K562 (cell line): ENCODE data around the gene GCC1. TPM values are rescaled to one million over a fixed set of nuclear protein-coding genes. Genes with fewer than 3 reads are reported as not detected.

Experiments used
- BCLAF1 ChIP-seq, 2 experiments: fragments of 450-650 bp in 1 of 2; IDR thresholded peaks; 2 replicates each; pipeline ENCODE4 v1.6.1; 2011 to 2017; ENCODE audit warnings: low read depth in 2 of 2, antibody characterized with exemption in 1 of 2, borderline replicate concordance in 1 of 2, low read length in 1 of 2, mild to moderate bottlenecking in 1 of 2, mixed read lengths in 1 of 2; ENCODE audit not compliant: control insufficient read depth in 1 of 2
- MED1 ChIP-seq: sonication (generic); formaldehyde crosslinking; IDR thresholded peaks from 2 replicates; pipeline ENCODE4 v1.8.1; 2023; ENCODE audit warnings: missing genetic modification reagents, borderline replicate concordance
- POLR2G ChIP-seq: fragments of 200-400 bp; formaldehyde crosslinking; IDR thresholded peaks from 2 replicates; pipeline ENCODE4 v1.6.1; 2017; ENCODE audit warnings: low read depth, mild to moderate bottlenecking, antibody characterized with exemption, low read length, moderate library complexity
- SAFB ChIP-seq: fragments of 200-400 bp; formaldehyde crosslinking; IDR thresholded peaks from 2 replicates; pipeline ENCODE4 v1.6.1; 2017; ENCODE audit warnings: low read depth, low read length, borderline replicate concordance
- XRCC5 ChIP-seq: fragments of 200-400 bp; formaldehyde crosslinking; IDR thresholded peaks from 2 replicates; pipeline ENCODE4 v1.6.1; 2017; ENCODE audit warnings: low read depth, mild to moderate bottlenecking, low read length
- ZBTB17 ChIP-seq: fragments of 450-650 bp; formaldehyde crosslinking; IDR thresholded peaks from 2 replicates; pipeline ENCODE4 v1.4.0; 2020; ENCODE audit warnings: mild to moderate bottlenecking
- ZBTB40 ChIP-seq, 2 experiments: fragments of 450-650 bp in 1 of 2; sonication (generic) in 1 of 2; formaldehyde crosslinking in 1 of 2; IDR thresholded peaks; 2 replicates each; pipeline versions ENCODE4 v1.7.1 to v1.9.0; 2016 to 2022; ENCODE audit warnings: inconsistent platforms in 1 of 2, mild to moderate bottlenecking in 1 of 2, missing genetic modification reagents in 1 of 2
- ZNF444 ChIP-seq: fragments of 250-450 bp; sonication (Bioruptor Pico); IDR thresholded peaks from 2 replicates; pipeline ENCODE4 v1.4.0; 2020; ENCODE audit warnings: mild to moderate bottlenecking, moderate library complexity
- ZNF77 ChIP-seq: fragments of 250-450 bp; sonication (Bioruptor Pico); IDR thresholded peaks from 2 replicates; pipeline ENCODE4 v1.5.0; 2020
- polyA plus RNA-seq, 8 experiments: library from polyadenylated mRNA; depleted of rRNA in 4 of 8; stranded (reverse) in 5 of 8; unstranded in 3 of 8; fragments of >200 nt; fragmentation: Nextera tagmentation in 2 of 8; fragmentation: Illumina TruSeq in 1 of 8; extraction: Ambion mirVana in 2 of 8; extraction: Trizol in 1 of 8; gene quantifications; 2 replicates each; pipeline versions ENCODE4 v1.2.1 to v1.2.3, GENCODE V29; 2011 to 2014; ENCODE audit warnings: inconsistent platforms in 1 of 8, missing spikeins in 1 of 8
- total RNA-seq, 7 experiments: library from RNA; depleted of rRNA in 6 of 7; stranded (reverse); fragments of >200 nt in 6 of 7; fragmentation: Illumina TruSeq in 2 of 7; extraction: Trizol in 2 of 7; gene quantifications; 2 replicates each; pipeline versions ENCODE4 v1.2.1 to v1.2.3, GENCODE V29; 2011 to 2021; ENCODE audit warnings: low replicate concordance in 1 of 7
- TF ChIP-seq, protein P1 (sequence below): fragments of 200-800 bp; sonication (Bioruptor generic); IDR thresholded peaks from 2 replicates; pipeline ENCODE4 v1.6.1; 2017; ENCODE audit warnings: missing genetic modification characterization, missing compliant biosample characterization

The GCC1 gene
- total and polyA plus RNA-seq, 9 of the 15 experiments (the other 6 are each of a cell fraction or from before 2014, with no cell fraction given) = 1.9 to 19.8 (median 10.9) TPM

- TF ChIP-seq MED1 (CRISPR knock-in tag) (no peak), ZBTB40 (IDR thresholded peaks at IDR 0.05) (peak; percentile 91), ZBTB40 (CRISPR knock-in tag; IDR thresholded peaks at IDR 0.05) (no peak), ZBTB17 (CRISPR knock-in tag) (0 out of 2 replicates have a peak, but pooled peaks have one; percentile 37), BCLAF1 (IDR thresholded peaks at IDR 0.05; ENCODE audit: borderline replicate concordance in 1 of 2, control insufficient read depth in 1 of 2, low read depth in 2 of 2, low read length in 1 of 2) (no peak), XRCC5 (no peak), ZNF444 (CRISPR knock-in tag) (no peak), SAFB (no peak), ZNF77 (CRISPR knock-in tag) (no peak), POLR2G (peak; percentile 97)
- TF ChIP-seq, protein P1, sequence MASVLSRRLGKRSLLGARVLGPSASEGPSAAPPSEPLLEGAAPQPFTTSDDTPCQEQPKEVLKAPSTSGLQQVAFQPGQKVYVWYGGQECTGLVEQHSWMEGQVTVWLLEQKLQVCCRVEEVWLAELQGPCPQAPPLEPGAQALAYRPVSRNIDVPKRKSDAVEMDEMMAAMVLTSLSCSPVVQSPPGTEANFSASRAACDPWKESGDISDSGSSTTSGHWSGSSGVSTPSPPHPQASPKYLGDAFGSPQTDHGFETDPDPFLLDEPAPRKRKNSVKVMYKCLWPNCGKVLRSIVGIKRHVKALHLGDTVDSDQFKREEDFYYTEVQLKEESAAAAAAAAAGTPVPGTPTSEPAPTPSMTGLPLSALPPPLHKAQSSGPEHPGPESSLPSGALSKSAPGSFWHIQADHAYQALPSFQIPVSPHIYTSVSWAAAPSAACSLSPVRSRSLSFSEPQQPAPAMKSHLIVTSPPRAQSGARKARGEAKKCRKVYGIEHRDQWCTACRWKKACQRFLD (CRISPR knock-in tag) = peak; percentile 72
These were observed at the start of gene GCC1 (continued) for GRCh38 chr7:127585044-127585953.
